NOMO-1 (cell line): ENCODE results near the gene RARA.
"Not testable (repeated sequence)": the region's sequence is repeated elsewhere in the genome, so short reads cannot be mapped to it uniquely, and the experiment has no call there.

Source experiments
- DNase-seq, 2 experiments: peaks; one replicate each; lab custom pipeline; 2025; ENCODE audit not compliant: unreplicated experiment in 2 of 2; lab: John Stamatoyannopoulos, UW

RARA gene

GRCh38 chr17:40355804-40356758 lies 47.1 kb downstream of the RARA start:
- no peak for DNase-seq

- DNase-seq = no peak
Observed at GRCh38 chr17:40356990-40357881, 48.3 kb downstream of the RARA start.

- DNase-seq = peak; percentile 79 to 81
Observed at GRCh38 chr17:40358323-40359038, 49.5 kb downstream of the RARA start.

- DNase-seq = no peak
Observed at GRCh38 chr17:40360091-40360490, 51.1 kb downstream of the RARA start.

- DNase-seq = no peak
Observed at GRCh38 chr17:40361063-40361924, 52.3 kb downstream of the RARA start.

GRCh38 chr17:40361925-40362695 lies 53.1 kb downstream of the RARA start:
- no peak for DNase-seq

- peak; percentile 85 to 92 for DNase-seq
Observed at GRCh38 chr17:40362696-40363110, 53.7 kb downstream of the RARA start.

- DNase-seq = peak; percentile 41 to 52
Observed at GRCh38 chr17:40363111-40363827, 54.3 kb downstream of the RARA start.

GRCh38 chr17:40364121-40364861 lies 55.3 kb downstream of the RARA start, which contains the start of gene GJD3:
Gene GJD3 (minus strand): TSS chr17:40364737. CDS start chr17:40363815, 922 bp downstream.
- no peak for DNase-seq

- DNase-seq = no peak
Observed at GRCh38 chr17:40364906-40365305, 55.9 kb downstream of the RARA start.

- DNase-seq = no peak
Observed at GRCh38 chr17:40366076-40366860, 57.3 kb downstream of the RARA start.

- DNase-seq = no peak
Observed at GRCh38 chr17:40366861-40367518, 58.0 kb downstream of the RARA start.

- not testable (repeated sequence) for DNase-seq
Observed at GRCh38 chr17:40367728-40368127, 58.7 kb downstream of the RARA start.

GRCh38 chr17:40369923-40370322 lies 60.9 kb downstream of the RARA start:
- DNase-seq = no peak

GRCh38 chr17:40371261-40371929 lies 62.4 kb downstream of the RARA start:
- no peak for DNase-seq

- DNase-seq = no peak
Observed at GRCh38 chr17:40372031-40372430, 63.1 kb downstream of the RARA start.
